Effector CD8-positive, alpha-beta T cell (primary cell): ENCODE data around the gene PROM1.

ENCODE experiments used
- DNase-seq: peaks from one replicate; lab custom pipeline; 2025; lab: John Stamatoyannopoulos, UW

PROM1 gene

DNA sequence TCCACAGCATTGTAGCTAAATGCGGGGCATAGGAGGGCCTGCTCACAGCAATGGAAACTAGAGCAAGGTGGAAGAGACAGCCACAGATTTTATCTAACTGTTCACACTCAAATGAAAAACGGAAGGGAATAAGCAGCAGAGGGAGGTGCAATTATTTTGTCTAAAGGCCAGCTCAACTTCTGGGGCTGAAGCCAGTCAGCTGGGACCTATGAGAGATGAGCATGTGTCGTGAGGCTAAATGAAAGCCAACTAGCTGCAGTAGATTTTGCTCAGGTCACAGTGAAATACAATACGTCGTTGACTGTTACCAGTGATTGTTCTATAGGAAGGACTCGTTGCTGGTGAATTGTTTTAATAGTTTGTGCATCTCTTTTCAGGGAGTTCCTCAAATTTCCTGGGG is 94.4 kb downstream of the PROM1 start:
- DNase-seq, result no peak

DNA sequence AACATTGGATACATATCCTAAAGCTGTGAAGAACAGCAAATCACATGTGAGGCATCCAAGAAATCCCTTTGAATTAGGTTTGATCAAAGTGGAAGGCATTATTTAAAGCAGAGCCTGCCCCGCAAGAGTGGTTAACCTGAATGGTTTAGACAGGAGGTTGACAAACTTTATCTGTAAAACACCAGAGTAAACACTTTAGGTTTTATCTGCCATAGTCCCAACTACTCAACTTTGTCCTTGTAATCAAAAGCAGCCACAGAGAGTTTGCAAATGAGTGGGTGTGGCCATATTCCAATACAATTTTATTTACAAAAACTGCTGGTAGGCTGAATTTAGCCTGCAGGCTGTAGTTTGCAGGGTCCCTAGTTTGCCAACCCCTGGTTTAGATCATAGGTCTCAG is 95.6 kb downstream of the PROM1 start:
- DNase-seq, result no peak

DNA sequence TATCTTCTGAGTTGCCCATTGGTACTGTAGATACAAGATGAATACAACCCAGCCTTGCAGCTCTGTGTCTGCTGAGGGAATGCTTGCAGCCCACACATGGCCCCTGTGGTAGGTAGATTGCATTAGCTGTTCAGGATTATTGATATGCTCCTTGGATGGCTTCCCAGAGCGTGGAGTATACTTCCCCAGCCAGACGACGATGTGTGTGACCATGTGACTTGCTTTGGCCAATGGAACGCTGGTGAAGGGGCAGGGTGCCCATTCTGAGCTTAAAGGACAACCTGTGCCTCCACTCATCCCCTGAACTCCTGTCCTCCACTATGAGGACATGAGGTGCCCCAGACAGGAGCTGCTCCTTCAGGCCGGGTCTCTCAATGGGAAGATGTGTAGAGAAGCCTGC is 96.9 kb downstream of the PROM1 start:
- DNase-seq, result no peak

DNA sequence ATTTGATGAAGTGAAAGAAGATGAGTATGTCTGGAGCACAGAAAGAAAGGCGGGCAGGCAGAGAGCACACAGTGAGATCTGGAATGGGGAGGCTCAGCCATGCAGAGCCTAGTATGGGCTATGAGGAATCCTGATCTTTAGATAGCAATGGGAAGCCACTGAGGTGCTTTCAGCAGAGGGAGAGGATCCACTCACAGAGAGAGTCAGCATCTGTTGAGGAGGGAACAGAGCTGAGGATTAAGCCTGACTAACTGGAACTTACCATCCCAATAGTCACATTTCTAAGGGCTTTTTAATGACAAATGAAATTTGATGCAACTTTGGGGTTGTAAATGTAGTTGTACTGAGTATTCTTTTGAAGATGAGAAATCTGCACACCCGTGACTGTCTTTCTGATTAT is 100.2 kb downstream of the PROM1 start:
- no peak for DNase-seq

- no peak for DNase-seq
Observed at GRCh38 chr4:15982842-15983524, 100.8 kb downstream of the PROM1 start.

GRCh38 chr4:15976456-15977447 is 107.1 kb downstream of the PROM1 start:
- DNase-seq, result no peak

- no peak for DNase-seq
Observed at GRCh38 chr4:15971068-15971801, 112.6 kb downstream of the PROM1 start.

DNA sequence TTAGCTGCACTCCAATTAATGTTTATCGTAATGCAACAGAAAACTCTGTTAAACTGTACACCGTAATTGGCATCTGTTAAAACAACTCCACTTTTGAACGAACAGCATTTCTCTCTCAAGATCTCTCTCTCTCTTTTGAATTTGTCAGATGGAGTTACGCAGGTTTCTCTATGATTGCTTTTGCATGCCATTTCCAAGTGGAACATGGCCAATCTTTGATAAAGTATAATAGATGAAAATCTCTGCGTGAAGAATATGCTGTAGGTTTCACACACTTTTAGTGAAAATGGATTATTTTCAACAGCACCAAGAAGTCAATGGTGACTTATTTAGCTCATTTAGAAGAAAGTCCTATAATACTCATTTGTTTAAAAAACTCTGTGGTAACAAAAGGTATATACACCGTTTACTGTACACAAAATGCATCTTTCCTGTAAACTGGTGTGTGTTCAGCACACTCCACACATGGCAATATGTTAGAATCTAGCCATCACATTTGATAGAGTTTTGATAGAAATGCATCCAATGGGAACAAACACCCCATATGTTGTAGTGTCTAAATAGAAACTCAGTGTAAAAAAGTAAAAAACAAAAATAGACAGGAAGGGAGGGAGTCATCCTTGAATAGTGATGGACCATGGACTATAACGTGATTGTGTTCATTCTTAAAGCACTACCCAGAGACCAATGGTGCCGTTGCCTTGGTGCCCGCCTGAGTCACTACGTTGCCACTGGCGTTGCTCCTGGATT is 115.1 kb downstream of the PROM1 start:
- no peak for DNase-seq

DNA sequence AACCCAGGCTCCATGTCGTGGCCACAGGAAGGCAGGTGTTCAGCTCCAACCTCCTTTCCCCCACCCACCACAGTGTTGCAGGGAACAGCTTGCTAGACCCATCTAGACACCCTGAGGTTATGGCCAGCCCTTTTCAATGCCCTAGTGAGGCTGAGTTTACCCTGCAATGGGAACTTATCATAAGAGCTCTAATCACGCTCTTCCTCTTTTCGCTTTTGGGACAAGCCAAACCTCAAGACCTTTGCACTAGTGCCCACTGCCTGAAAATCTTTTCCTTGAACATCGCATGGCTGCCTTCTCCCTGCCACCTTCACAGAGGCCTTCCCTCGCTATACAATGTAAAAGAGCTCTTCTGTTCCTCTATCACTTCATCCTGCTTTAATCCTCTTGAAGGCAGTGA is 118.5 kb downstream of the PROM1 start:
- no peak for DNase-seq

DNA sequence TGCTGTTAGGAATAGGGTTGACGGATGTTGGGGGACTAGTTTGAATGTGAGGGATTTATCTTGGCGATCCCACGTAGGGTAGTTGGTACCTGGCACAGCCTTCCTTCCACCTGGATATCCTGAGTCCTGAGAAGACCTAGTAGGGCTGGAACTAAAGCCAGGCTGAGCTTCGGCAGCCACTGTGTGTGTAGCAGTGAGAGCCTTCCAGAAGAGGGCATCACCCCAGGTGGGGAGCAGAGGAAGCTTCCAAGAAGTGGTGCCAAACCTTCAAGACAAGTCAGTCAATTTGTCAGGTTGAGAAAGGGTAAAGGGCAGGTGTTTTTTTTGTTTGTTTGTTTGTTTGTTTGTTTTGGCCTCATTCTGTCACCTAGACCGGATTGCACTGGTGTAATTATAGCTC is 119.7 kb downstream of the PROM1 start:
- DNase-seq, result no peak

DNA sequence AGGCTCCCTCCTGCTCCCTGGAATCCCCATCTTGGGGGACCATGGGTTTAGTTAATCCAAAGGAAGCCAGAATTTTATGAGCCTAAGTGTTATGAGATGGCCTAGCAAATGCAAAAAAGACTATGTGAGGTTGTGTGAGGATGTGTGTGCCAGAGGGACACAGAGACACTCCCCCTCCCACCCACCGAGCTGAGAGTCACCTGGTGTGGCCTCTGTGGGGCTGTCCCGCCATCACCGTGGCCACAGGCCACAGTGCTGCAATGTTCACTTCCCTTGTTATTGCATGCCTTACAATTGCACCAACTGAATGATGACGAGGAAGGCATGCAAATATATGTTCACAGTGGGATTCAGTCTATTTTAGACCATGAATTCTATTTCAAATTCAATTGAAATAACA is 120.2 kb downstream of the PROM1 start:
- DNase-seq, result peak; percentile 1

DNA sequence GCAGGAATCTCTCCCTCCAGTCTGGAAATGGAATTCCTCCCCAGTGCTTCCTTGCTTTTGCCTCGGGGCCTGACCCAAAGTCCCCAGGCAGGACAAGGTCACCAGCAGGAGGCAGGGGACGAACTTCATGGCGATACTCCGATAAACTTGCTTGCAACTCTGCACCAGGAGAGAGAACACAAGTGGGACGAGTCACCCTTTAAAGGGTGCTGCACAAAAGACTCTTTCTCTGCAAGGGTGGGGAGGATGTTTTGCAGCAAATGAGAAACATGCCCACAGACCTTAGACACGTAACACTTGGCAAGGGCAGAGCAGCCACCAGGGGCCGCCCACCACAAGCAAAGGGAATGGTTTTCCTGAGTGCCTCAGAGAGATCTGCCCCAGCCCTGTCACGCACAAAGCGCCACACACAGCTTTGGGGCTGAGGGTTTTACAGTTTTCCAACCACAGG is 120.8 kb downstream of the PROM1 start, which contains the start of gene FGFBP2:
Gene FGFBP2, minus strand, starts transcription at position 175 of the 451 bp plus-strand sequence. Its CDS starts 46 bp downstream, at position 129.
- peak; percentile 51 for DNase-seq

GRCh38 chr4:15961781-15962510 is 121.9 kb downstream of the PROM1 start:
- DNase-seq, result peak; percentile 1

GRCh38 chr4:15958562-15958961 is 125.3 kb downstream of the PROM1 start:
- no peak for DNase-seq

DNA sequence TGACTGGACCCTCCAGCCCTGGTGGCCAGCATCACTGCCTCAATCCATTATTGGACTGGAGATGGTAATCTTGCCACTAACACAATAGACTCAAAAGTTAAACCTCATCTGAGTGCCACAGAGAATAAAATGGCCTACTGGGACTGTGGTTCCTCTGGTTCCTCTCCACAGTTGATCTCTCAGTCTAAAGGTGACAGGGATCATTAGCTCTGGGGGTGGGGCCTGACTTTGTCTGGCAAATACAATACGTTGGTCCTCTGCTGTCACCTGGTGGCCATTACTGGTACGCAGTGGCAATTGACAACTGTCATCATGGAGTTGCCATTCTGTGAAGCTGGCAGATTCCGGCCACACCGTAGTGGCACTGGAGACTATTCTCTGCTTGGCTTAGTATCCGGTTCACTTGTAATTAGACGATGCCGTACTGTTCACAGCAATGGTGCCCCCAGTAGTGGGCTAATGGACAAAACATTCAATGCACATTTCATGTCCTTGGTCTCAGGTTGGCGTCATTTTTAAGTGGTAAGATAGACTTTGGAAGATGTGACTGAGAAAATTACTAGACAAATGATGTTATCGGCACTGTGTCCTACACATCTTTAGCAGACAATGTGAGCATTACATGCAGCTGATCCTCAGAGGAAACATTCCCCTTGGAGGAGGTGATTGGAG is 127.5 kb downstream of the PROM1 start:
- DNase-seq, result peak; percentile 61

DNA sequence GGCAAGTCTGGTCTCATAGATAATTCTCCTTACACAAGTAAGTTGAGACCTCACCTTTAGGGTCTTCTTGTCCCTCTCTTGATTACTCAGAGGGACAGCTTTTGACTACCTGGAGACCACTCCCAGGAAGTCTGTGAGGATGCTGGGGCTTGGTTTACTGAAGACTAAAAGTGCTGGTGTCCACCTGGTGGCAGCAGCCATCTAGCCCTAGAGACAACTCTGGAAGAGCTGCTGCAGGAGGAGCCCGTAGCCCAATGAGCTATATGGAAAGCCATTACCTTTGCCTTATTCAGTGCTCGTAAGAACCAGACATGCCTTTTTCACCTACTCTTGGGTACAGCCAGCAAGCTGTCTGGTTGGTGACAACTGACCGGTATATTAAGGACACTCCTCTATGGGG is 128.2 kb downstream of the PROM1 start:
- DNase-seq, result no peak

DNA sequence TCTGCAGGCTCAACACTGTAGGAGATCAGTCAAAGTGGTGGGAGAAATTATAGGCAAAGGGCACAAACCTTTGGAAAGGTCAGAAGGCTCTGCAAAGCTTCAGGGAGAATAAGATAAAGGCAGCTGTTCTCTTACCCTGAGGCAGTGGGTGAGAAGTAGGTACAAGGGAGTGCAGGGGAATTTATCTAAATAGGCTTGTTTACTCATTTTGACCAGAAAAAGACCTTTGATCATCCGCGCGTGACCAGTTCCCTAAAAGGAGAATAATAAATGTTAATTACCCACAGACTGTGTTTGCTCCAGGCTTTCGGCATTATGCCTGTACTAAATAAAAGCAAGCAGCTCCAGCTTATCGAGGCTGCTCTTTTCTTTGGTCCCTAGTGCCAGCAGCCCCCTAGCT is 130.2 kb downstream of the PROM1 start:
- DNase-seq, result no peak

DNA sequence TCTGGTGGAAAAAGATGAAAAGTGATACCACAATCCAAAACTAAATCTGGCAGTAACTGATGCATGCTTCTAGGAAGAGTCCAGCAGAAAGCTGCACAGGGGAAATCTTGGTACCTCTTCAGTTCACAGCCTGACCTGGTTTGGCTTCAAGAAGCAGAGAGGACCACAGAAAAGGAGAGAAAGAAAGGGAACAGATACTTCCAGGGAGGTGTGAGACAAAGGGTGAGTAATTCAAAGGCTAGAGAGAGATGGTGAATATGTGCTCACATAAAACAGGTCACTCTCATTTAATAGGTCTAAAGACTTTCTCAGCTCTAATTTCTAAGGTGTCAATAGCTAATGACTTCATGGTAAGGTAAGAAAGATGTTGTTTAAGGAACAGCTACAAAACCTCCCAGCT is 132.0 kb downstream of the PROM1 start:
- DNase-seq, result no peak

- no peak for DNase-seq
Observed at GRCh38 chr4:15948826-15949225, 135.0 kb downstream of the PROM1 start.

GRCh38 chr4:15947684-15948083 is 136.1 kb downstream of the PROM1 start:
- DNase-seq, result no peak
